ENCODE results near the gene CNEP1R1. TPM values are rescaled to one million over a fixed set of nuclear protein-coding genes. Genes with fewer than 3 reads are reported as not detected.
"Not testable (repeated sequence)": the region's sequence is repeated elsewhere in the genome, so short reads cannot be mapped to it uniquely, and the experiment has no call there.

CNEP1R1 gene
- polyA plus RNA-seq, 1 donor from 2014 or later: 13.4 TPM

DNA sequence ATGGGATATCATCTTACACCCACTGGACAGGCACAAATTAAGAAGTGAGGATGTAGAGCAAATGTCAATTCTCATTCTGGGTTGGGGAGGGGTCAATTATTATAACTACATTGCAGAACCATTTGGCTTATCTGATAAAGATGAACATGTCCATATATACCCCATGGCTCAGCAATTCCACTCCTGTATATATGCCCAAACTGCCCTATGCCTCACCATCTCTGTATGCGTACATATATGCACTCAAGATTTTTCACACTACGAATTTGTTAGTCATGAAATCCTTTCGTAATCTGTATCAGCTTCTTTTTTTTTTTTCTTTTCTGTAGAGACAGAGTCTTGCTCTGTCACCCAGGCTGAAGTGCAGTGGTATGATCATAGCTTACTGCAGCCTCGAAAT, 20.8 kb upstream of the CNEP1R1 start:
- Mint-ChIP-seq H3K4me1 (no peaks in the 10 kb centered on the region), H3K4me3 (no peak overlapping the region), H3K27me3 (peaks cover 7% of the 10 kb centered on the region), H3K27ac (no peak overlapping the region), H3K9me3 (peaks cover 2 to 13% (median 10%) of the 10 kb centered on the region in 3 donors), H3K36me3 (peaks cover 4% of the 10 kb centered on the region)

DNA sequence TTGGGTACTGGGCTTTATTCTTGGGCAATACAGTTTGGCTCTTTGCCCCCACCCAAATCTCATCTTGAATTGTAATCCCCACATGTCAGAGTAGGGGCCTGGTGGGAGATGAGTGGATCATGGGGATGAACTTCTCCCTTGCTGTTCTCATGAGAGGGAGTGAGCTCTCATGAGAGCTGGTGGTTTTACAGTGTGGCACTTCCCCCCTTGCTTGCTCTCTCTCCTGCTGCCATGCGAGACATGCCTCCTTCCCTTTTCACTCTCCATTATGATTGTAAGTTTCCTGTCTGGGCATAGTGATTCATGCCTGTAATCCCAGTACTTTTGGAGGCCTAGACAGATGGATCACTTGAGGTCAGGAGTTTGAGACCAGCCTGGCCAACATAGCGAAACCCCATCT, 18.1 kb upstream of the CNEP1R1 start:
- H3K27me3 Mint-ChIP-seq: peaks cover 4% of the 10 kb centered on the region
- peaks cover 2 to 10% (median 4%) of the 10 kb centered on the region in 3 donors for H3K9me3 Mint-ChIP-seq
- peaks cover 6% of the 10 kb centered on the region for H3K36me3 Mint-ChIP-seq
- no peak overlapping the region for H3K27ac Mint-ChIP-seq
- H3K4me3 Mint-ChIP-seq: peak overlapping the region in 1 of 4 donors; percentile 60
- peaks cover 0 to 3% (median 0%) of the 10 kb centered on the region in 3 donors for H3K4me1 Mint-ChIP-seq

DNA sequence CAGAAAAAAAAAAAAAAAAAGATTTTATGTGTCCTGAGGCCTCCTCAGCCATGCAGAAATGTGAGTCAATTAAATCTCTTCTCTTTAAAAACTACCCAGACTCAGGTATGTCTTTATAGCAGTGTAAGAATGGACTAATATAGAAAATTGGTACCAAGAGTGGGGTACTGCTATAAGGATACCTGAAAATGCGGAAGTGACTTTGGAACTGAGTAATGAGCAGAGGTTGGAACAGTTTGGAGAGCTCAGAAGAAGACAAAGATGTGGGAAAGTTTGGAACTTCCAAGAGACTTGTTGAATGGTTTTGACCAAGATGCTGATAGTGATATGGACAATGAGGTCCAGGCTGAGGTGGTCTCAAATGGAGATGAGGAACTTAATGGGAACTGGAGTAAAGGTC, 17.3 kb upstream of the CNEP1R1 start:
- Mint-ChIP-seq H3K4me3 (no peak overlapping the region), H3K27ac (no peak overlapping the region), H3K27me3 (peaks cover 1% of the 10 kb centered on the region), H3K9me3 (peaks cover 2 to 10% (median 4%) of the 10 kb centered on the region in 3 donors), H3K4me1 (peaks cover 0 to 3% (median 0%) of the 10 kb centered on the region in 3 donors), H3K36me3 (peaks cover 6% of the 10 kb centered on the region)

DNA sequence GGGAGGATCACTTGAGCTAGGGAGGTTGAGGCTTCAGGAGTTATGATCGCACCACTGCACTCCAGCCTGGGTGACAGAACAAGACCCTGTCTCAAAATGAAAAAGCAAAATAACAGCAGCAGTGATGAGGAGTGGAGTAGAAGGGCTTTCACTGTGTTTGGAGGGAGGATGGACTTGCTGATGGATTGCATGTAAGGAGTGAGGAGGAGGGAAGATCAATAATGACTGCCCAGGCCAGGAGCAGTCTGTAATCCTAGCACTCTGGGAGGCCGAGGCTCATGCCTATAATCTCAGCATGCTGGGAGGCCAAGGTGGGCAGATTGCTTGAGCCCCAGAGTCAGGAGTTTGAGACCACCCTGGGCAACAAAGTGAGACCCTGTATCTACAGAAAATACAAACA, 14.8 kb upstream of the CNEP1R1 start:
- no peak overlapping the region for H3K27ac Mint-ChIP-seq
- no peak overlapping the region for H3K4me3 Mint-ChIP-seq
- H3K9me3 Mint-ChIP-seq: peaks cover 3 to 6% (median 4%) of the 10 kb centered on the region in 3 donors
- peaks cover 0 to 3% (median 0%) of the 10 kb centered on the region in 3 donors for H3K4me1 Mint-ChIP-seq
- peaks cover 3% of the 10 kb centered on the region for H3K36me3 Mint-ChIP-seq
- peaks cover 1% of the 10 kb centered on the region for H3K27me3 Mint-ChIP-seq

DNA sequence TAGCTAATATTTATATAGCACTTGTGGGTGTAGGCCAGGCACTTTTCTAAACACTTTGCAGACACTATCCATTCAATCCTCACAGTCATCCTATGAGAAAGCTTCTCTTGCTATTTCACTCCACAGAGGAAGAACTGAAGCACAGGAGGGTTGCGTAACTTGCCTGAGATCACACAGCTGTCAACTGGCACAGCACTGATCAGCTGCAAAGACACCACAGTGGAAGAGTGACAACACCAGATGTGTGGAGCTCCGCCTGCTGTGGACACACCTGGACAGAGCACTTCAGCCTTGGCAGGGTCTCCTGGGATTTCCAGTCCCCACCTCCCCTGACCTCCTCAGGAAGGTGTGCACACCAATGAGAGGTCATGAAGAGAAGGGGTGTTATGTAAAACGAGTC, 13.3 kb upstream of the CNEP1R1 start:
- Mint-ChIP-seq H3K36me3 (peaks cover 5% of the 10 kb centered on the region), H3K27ac (no peak overlapping the region), H3K4me1 (peaks cover 0 to 3% (median 1%) of the 10 kb centered on the region in 3 donors), H3K4me3 (no peak overlapping the region), H3K27me3 (peaks cover 1% of the 10 kb centered on the region), H3K9me3 (peaks cover 3 to 6% (median 4%) of the 10 kb centered on the region in 3 donors)

DNA sequence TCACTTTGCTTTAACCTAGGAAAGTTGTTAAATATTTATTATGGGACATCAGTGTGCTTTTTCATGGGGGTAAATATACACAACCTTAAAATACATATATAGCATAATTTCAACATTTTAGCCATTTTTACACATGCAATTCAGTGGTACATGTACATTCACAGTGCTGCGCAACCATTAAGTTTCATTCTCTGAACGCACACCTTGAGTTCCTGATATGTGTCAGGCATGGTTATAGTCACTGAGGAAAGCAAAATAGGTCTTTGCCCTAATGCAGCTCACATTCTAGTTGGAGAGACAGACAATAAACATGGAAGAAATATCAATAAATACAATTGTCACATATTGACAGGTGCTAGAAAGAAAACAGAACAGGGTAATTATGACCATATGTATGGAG, 12.8 kb upstream of the CNEP1R1 start:
- peaks cover 0 to 3% (median 1%) of the 10 kb centered on the region in 3 donors for H3K4me1 Mint-ChIP-seq
- H3K9me3 Mint-ChIP-seq: peaks cover 0 to 6% (median 3%) of the 10 kb centered on the region in 3 donors
- H3K36me3 Mint-ChIP-seq: peaks cover 3% of the 10 kb centered on the region
- H3K27ac Mint-ChIP-seq: no peak overlapping the region
- H3K4me3 Mint-ChIP-seq: no peak overlapping the region
- H3K27me3 Mint-ChIP-seq: peaks cover 1% of the 10 kb centered on the region

DNA sequence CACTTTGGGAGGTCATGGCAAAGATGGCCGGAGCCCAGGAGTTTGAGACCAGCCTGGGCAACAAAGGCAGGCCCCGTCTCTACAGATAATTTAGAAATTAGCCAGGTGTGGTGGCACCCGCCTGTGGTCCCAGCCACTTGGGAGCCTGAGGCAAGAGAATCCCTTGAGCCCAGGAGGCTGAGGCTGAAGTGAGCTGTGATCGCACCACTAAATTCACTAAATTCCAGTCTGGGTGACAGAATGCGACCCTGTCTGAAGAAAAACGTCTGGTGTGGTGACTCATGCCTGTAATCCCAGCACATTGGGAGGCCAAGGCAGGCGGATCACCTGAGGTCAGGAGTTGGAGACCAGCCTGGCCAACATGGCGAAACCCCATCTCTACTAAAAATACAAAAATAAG, 10.8 kb upstream of the CNEP1R1 start:
- not testable (repeated sequence) for H3K27ac Mint-ChIP-seq, H3K36me3 Mint-ChIP-seq, H3K4me1 Mint-ChIP-seq, H3K9me3 Mint-ChIP-seq, H3K27me3 Mint-ChIP-seq, H3K4me3 Mint-ChIP-seq

DNA sequence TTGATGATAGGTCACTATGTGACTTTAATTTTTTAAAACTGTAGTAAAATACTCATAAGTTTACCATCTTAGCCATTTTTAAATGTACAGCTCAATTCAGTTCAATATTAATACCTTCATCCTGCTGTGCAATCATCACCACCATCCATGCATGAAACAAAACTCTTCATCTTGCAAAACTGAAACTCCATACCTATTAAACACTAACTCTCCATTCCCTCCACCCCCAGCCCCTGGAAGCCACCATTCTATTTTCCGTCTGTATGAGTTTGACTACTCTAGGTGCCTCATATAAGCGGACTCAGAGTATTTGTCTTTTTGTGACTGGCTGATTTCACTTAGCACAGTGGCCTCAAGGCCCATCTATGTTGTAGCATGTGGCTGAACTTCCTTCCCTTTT, 9.4 kb upstream of the CNEP1R1 start:
- H3K4me1 Mint-ChIP-seq: peaks cover 0 to 2% (median 1%) of the 10 kb centered on the region in 3 donors
- no peaks in the 10 kb centered on the region for H3K27me3 Mint-ChIP-seq
- H3K4me3 Mint-ChIP-seq: no peak overlapping the region
- no peak overlapping the region for H3K27ac Mint-ChIP-seq
- H3K36me3 Mint-ChIP-seq: peaks cover 3% of the 10 kb centered on the region
- H3K9me3 Mint-ChIP-seq: peaks cover 0 to 2% (median 0%) of the 10 kb centered on the region in 3 donors

DNA sequence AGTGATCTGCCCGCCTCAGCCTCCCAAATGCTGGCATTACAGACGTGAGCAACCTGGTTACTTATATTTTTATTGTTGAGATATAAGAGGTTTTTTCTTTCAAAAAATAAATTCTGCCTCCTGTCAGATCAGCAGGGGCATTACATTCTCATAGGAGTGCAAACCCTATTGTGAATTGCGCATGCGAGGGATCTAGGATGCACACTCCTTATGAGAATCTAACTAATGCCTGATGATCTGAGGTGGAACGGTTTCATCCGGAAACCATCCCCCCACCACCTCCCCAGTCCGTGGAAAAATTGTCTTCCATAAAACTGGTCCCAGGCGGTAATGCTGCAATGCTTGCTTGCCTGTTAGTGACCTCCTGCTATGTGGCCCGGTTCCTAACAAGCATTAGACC, 7.5 kb upstream of the CNEP1R1 start:
- H3K27me3 Mint-ChIP-seq: no peaks in the 10 kb centered on the region
- H3K4me1 Mint-ChIP-seq: peaks cover 0 to 1% (median 0%) of the 10 kb centered on the region in 3 donors
- H3K9me3 Mint-ChIP-seq: peaks cover 0 to 2% (median 0%) of the 10 kb centered on the region in 3 donors
- no peak overlapping the region for H3K4me3 Mint-ChIP-seq
- H3K27ac Mint-ChIP-seq: no peak overlapping the region
- H3K36me3 Mint-ChIP-seq: peaks cover 2% of the 10 kb centered on the region

DNA sequence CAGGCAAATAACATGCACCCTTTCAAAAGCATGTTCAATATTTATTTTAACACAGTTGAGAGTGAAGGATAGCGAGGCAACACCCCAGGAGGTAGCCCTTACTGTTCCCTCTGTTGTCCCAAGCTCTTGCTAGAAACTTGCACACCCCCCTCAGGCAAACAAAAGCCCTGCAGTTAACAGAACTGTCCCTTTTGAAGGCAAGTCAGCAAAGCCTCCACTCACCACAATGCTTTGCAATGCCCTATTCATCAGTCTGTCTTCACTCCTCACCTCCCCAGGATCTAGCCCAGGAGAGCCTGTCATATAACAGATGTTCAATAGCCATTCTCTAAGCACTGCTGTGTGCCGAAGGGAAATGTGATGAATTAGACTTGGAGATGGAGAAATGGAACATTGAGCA, 3.5 kb upstream of the CNEP1R1 start:
- no peak overlapping the region for H3K27ac Mint-ChIP-seq
- no peak overlapping the region for H3K4me3 Mint-ChIP-seq

DNA sequence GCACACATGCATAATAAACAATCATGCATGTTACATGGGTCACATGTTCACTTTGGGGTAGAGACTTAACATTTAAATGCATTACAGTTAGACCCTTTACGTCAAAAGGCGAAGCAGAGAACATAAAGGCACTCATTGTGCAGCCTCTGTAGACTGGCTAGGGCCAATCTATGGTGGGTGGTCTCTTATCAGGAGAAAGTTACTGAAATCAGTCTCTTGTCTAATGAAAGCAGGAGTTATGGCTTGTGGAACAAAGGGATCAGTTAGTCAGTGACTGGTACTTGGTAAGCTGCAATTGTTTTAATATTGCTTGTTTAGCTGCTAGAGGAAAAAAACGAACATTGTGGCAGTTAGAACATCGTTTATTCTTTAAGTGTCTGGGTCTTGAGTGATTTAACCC, 1.4 kb upstream of the CNEP1R1 start:
- peak overlapping the region in 1 of 4 donors; percentile 83 for H3K4me3 Mint-ChIP-seq

More for the DNA sequence above, 3.5 kb upstream of the CNEP1R1 start:
- peaks cover 15 to 16% (median 16%) of the 10 kb centered on the region in 3 donors for H3K4me1 Mint-ChIP-seq
- no peaks in the 10 kb centered on the region for H3K27me3 Mint-ChIP-seq
- H3K9me3 Mint-ChIP-seq: no peaks in the 10 kb centered on the region
- H3K36me3 Mint-ChIP-seq: no peaks in the 10 kb centered on the region

DNA sequence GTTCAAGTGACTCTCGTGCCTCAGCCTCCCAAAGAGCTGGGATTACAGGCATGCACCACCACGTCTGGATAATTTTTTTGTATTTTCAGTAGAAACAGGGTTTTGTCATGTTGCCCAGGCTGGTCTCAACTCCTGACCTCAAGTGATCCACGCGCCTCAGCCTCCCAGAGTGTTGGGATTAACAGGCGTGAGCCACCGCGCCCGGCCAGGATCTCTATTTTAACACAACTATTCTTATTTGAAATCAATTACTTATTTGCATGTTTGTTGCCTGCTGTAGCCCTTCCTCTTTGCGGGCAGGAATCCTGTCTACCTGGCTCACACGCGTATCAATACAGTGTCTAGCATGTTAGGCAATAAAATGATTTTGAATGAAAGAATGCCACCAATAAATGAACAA, 818 bp upstream of the CNEP1R1 start:
- Mint-ChIP-seq H3K27ac (peak overlapping the region in 2 of 3 donors; percentile 64 to 95), H3K27me3 (no peaks in the 10 kb centered on the region), H3K9me3 (no peaks in the 10 kb centered on the region), H3K4me1 (peaks cover 16 to 20% (median 19%) of the 10 kb centered on the region in 3 donors), H3K36me3 (no peaks in the 10 kb centered on the region), H3K4me3 (peak overlapping the region; percentile 0 to 99 (median 88))

More for the DNA sequence above, 1.4 kb upstream of the CNEP1R1 start:
- no peaks in the 10 kb centered on the region for H3K27me3 Mint-ChIP-seq
- H3K36me3 Mint-ChIP-seq: no peaks in the 10 kb centered on the region
- H3K4me1 Mint-ChIP-seq: peaks cover 16 to 20% (median 19%) of the 10 kb centered on the region in 3 donors
- no peaks in the 10 kb centered on the region for H3K9me3 Mint-ChIP-seq
- H3K27ac Mint-ChIP-seq: peak overlapping the region in 2 of 3 donors; percentile 3 to 47

DNA sequence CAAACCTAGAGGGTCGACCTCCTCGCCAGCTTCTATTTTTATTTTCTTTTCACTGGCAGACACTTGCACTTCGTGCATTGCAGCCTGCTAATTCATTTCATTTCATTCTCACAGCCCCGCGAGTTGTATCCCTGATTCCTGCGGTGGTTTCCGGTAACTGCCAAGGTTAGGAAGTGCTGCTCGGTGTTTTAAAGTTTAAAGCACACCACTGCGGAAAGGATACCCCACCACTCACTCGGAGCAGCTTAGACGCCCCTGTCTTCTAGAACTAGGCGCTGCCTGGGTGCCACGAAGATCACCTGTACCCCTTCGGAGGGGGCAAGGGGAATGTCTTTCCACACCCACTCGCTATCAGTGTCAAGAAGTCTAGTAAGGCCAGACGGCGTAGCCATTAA, 509 bp downstream of the CNEP1R1 start:
- Mint-ChIP-seq H3K27ac (peak overlapping the region; percentile 58 to 95 (median 64)), H3K4me1 (peaks cover 16 to 20% (median 19%) of the 10 kb centered on the region in 3 donors), H3K4me3 (peak overlapping the region; percentile 83 to 99 (median 92)), H3K36me3 (peaks cover 1% of the 10 kb centered on the region), H3K9me3 (no peaks in the 10 kb centered on the region), H3K27me3 (no peaks in the 10 kb centered on the region)

DNA sequence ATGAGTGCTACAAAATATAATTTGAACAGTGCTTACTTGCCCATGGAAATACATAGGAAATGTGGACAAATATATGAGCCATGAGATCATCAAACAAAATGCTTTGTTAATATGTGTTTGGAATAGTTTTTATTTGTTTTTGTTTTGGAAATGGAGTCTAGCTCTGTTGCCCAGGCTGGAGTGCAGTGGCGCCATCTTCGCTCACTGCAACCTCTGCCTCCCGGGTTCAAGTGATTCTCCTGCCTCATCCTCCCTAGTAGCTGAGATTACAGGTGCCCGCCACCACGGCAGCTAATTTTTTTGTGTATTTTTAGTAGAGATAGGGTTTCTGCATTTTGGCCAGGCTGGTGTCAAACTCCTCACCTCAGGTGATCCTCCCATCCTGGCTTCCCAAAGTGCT, 2.8 kb downstream of the CNEP1R1 start:
- Mint-ChIP-seq H3K4me3 (no peak overlapping the region), H3K27ac (no peak overlapping the region), H3K4me1 (peaks cover 19 to 25% (median 20%) of the 10 kb centered on the region in 3 donors), H3K27me3 (no peaks in the 10 kb centered on the region), H3K36me3 (peaks cover 3% of the 10 kb centered on the region), H3K9me3 (no peaks in the 10 kb centered on the region)

DNA sequence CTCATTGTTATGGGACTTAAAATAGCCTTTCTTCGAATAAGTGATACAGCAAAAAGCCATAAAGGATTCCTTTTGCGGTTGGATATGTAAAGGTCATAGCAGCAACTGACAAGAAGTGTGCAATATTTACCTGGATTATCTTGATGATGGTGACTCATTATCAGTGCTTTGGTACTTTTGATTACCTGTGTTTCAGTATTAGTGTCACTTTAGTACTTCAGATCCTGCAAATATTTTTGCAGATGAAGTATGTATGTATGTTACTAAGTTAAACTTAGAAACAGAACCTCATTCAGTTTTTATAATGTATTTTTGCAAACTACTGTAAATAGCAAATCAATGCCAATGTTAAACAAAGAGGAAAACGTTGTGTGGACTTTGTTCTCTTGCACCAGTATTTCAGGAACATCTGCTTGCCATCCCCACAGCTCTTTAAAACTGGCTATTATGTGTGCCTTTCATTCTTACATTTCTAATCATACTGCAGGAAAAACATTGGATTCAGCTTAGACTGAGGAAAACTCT, 10.5 kb downstream of the CNEP1R1 start:
- H3K9me3 Mint-ChIP-seq: no peaks in the 10 kb centered on the region
- no peak overlapping the region for H3K4me3 Mint-ChIP-seq
- no peak overlapping the region for H3K27ac Mint-ChIP-seq
- no peaks in the 10 kb centered on the region for H3K27me3 Mint-ChIP-seq
- H3K36me3 Mint-ChIP-seq: peaks cover 7% of the 10 kb centered on the region
- H3K4me1 Mint-ChIP-seq: peaks cover 4 to 15% (median 9%) of the 10 kb centered on the region in 3 donors

DNA sequence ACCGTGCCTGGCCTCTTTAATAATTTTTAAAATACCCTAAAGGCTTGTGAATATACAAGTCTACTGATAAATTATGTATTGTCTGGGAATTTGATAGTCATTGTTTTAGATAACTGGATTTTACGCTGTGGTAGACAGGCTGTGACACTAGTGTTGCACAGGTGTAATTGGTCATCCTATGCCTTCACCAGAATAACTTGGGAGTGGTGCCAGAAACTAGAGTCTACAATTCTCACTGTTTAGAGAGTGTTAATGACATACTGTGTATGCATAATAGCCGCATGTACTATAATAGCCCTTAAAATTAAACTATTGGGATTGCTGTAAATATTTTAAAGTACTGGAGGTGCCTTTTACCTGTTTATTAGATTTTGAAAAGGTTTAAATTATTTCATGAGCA, 11.4 kb downstream of the CNEP1R1 start:
- peaks cover 4 to 9% (median 7%) of the 10 kb centered on the region in 3 donors for H3K4me1 Mint-ChIP-seq
- no peak overlapping the region for H3K27ac Mint-ChIP-seq
- H3K36me3 Mint-ChIP-seq: peaks cover 7% of the 10 kb centered on the region

More for the DNA sequence above, 11.4 kb downstream of the CNEP1R1 start:
- H3K27me3 Mint-ChIP-seq: no peaks in the 10 kb centered on the region
- no peaks in the 10 kb centered on the region for H3K9me3 Mint-ChIP-seq
- H3K4me3 Mint-ChIP-seq: no peak overlapping the region
